NCI-H146 (cell line): ENCODE measurements around the gene MAFB.

Experiments used
- DNase-seq: peaks from one replicate; lab custom pipeline; 2025; lab: John Stamatoyannopoulos, UW

Gene MAFB

DNA sequence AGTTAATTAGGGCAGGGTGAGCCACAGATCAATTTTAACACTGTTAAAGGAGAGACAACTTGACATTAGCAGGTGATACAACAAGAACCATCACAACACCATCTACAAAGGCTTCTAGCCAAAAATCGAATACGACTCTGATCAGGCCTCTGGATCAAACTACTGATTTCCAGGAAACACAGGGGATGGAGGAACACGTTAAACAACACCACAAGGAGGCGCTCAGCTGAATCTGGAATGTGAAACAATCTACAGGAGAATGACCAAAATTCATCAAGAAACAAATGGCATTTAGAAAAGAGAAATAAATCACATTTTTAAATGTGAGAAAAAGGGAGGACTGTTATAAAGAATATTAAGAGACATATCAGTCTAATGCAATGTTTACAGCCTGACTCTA is 13.5 kb upstream of the MAFB start:
- no peak for DNase-seq

DNA sequence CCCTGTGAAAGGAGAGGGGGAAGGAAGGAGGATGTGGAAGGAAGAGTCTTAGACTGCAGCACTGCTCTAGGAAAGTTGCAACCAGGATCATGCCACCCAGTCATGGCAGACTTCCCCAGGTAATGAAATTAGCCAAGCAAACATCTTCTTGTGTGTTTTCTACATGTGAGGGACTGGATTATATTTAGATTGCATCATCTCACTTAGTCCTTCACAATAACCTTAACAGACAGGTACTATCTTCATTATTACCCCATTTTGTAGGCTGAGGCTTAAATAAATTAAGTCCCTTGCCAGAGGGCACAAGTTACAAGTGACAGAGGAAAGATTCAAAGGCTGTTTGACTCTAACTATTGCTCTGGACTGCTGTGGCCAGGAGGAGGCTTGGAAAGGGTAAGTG is 9.7 kb upstream of the MAFB start:
- DNase-seq, result no peak

DNA sequence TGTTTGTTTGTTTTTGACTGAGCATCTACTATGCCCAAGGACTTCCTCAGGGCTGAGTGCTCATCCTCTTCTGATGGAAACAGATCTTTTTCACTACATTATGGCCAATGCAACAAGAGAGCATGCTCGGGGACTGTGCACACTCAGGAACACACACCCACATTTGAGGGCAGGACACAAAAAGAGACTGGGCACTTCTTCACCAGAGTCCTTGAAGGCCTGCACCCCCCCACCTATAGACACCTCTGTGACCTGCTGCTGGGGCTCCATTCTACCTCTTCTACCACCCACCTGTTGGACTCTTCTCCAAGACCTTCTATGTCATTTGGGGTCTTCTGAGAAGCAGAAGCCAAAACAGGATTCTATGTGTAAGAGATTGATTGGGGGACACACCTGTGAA is 9.2 kb upstream of the MAFB start:
- no peak for DNase-seq

DNA sequence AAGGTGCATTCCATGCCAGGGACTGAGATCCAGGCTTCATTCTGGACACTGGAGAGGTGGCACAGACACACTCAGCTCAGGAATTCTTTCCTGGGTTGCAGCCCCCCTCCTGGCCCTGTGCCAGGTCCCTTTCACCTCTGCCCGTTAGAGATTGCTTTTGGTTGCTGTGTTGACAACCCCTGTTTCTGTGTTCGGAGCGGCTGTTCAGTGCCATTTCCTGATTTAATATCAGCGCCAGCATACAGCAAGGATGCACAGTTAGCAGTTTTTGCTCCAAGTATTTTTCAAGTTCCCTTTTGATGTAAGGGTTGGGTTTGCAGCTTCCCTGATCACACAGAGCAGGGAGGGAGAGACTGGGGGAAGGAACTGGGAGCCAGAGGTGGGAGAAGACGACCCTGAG is 8.5 kb upstream of the MAFB start:
- no peak for DNase-seq

DNA sequence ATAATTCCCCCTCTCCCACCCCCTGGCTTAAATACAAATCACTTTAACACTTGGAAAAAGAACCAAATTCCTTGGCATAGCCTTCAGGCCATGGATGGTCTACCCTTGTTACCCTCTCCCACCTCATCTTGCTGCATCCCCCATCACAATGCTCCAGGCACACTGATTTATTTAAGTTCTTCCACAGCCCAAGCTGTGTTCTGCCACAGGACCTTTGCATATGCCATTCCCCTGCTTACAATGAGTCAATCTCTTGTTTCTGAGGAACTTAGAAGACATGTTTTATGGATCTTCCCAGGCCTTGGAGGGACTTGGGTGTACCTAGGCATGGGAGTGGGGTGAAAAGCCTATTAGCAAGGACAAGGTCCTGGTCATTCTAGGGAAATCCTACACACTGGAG is 6.2 kb upstream of the MAFB start:
- DNase-seq, result no peak

DNA sequence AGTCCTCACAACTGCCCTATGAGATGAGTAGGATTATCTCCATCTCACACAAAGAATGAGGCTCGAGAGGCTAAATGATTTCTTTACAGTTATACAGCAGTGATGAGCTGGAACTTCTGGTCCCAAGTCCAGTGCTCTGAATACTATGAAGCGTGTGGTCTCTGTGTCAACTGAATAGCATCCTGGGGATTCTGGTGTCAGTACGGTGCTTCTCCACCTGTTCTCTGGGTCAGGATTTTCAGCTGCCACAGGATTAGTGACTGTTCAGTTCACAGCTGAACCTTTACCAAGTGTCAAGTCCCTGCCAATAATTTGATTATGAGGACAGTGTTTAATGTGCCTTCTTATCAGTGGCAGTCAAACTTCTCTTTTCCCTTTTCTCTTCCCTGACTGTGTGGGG is 5.2 kb upstream of the MAFB start:
- no peak for DNase-seq

DNA sequence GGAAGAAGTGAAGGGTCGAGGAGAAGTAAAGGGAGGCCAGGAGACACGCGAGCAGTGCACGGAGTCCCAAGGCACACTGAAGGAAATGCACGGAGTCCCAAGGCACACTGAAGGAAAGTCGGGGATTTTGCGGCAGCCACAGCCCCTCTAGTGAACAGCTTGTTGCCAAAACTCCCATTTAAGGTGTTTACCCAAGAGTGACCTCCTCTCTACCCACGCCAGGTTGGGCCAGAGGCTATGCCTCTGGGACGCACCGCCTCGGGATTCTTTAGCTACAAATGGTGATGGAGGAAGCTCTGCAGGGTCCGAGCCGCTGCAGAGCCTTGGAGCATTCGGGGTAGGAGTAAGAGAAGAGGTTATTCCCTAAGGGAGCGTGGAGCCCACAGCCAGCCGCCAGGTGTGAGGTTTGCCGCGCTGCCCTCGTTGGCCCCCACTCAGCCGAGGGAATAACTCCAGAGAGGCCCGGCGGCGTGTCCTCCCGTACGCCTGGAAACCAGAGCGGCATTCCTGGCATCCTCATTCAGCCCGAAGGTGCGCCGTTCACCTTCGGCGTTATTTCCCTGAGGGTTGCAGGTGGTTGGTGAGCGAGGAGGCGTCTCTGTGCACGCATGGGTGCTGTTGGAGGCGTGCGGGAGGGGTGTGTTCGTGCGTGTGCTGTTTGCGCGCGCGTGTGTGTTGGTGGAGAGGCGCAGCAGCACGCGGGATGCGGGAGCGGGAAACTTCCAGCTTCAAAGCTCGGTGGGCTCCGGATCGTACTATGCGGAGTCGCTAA is 3.4 kb upstream of the MAFB start:
- DNase-seq, result no peak

DNA sequence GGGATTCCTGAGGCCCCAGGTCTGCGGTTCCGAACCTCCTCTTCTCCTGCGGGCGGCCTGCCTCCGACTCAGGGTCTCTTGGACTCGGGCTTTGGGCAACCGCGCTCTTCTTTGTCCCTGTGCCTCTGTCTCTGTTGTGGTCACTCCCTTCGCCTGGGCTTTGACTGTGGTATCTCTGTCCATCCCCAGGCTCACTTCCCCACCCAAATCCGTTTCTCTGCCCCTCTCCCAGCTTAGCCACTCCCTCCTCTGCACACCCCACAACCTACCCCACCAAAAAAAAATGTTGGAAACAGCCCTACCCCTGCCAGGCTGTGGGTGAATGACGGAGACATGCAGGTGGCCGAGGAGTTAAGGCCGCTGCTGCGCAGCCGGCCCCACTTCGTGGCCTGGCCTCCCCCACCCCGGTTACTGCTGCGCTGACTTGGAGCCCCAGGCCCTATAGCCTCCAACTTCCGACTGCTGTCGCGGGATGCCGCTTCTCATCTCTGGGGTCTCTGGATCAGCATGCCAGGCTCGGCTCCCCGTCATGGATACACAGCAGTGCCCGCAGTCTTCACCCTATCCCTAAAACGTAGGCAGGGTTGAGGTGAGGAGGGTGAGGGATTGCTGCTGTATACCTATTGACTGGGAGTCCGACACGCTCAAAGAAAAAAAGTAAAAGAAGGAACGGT is 2.7 kb upstream of the MAFB start:
- DNase-seq, result no peak

DNA sequence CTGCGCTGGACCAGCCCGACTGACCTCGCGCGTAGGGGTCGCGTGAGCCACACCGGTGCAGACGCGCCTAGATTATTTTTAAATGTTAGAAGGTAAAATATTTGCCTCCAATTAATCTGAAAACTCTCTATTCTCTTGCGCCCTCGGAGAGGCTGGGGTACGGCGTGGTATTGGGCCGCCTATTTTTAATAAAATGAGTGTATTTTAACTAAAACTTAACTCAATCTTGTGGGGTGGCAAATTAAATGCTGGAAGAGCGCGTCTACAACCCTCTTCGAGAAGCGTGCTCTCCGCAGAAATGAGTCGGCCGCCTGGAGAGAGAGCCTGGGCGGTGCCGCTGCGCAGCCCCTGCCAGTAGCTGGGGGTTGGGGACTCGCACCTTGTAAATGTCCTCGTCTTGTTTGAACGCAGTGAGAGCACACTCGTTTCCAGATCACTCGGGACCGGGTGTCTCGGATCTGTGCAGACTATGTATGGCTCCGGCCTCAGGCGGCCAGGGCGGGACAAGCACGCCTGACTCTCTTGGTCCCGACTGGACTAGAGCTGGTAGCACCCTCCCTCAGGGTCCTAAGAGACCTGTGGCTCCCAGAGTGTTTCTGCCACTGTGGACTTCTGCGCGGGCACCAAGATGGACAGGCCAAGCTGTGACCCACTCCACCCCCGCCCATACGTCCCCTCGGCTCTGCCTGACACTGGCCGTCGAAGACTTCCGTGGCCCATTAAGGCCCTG is 2.0 kb upstream of the MAFB start:
- no peak for DNase-seq

DNA sequence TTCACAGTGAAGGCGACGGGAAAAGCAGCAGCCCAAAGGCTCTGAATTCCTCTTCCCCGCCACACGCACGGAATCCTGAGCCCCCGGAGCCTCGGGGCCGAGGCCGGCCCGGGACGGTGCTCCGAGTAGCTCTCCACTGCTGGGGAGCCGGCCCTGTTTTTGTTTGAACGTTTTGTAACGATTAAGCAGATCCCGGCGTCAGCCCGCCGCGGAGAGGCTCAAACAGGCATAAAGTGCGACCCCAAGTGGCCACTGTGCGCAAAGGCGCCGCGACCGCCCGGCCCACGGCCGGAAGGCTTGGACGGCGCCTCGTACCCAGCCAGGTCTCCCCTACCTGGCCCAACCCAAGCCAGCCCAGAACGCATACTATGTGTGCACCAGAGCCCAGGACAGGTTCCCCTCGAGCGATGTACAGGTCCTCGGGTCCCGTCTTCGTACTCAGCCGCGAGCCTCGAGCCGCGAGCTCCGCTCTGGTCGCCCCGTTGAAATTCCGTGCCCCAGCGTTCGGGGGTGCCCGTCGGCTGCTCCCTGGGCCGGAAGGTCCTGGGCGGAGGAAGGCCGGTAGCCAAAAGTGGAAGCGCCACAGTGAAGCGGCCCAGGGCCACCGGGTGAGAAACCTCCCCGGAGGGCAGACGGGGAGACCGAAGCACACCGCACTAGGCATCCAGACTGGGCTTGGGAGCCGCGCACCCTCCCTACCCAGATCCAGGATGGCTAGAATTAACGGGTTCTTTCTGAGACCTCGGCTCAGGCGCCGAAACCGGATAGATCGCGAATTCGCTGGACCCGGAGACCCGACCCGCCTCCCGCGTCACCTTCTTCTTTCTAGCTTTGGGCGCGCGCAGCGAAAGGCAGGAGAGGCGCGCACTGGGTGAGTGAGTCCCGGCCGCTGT is 1.2 kb upstream of the MAFB start:
- DNase-seq, result peak; percentile 47

DNA sequence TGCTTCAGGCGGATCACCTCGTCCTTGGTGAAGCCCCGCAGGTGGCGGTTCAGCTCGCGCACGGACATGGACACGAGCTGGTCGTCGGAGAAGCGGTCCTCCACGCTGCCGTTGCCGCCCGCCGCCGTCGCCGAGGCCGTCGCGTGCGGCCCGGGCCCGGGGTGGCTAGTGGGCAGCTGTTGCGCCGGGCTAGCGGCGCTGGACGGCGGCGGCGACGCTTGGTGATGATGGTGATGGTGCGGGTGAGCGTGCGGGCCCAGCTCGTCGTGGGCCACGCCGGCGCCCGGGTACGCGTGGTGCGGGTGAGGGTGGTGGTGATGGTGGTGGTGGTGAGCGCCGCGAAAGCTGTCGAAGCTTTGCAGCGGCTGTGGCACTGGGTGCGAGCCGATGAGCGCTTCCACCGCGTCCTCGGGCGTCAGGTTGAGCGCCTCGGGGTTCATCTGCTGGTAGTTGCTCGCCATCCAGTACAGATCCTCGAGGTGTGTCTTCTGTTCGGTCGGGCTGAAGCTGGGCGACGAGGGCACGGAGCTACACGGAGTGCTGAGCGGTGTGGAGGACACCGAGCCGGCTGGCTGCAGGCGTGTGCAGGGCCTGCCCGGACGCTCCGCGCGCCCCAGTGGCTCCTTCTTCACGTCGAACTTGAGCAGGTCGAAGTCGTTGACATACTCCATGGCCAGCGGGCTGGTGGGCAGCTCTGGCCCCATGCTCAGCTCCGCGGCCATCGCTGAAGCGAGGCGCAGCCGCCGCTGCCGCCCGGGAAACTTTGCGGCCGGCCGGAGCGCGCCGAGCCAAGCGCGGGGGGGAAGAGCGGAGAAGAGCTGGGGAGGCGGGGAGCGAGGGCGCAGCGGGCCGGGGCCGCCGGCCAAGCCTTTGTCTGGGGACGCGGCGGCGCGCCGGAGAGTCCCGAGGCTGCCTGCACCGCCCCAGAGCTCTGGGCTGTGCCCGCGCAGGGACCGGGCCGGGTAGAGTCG is 622 bp downstream of the MAFB start:
- DNase-seq, result no peak

DNA sequence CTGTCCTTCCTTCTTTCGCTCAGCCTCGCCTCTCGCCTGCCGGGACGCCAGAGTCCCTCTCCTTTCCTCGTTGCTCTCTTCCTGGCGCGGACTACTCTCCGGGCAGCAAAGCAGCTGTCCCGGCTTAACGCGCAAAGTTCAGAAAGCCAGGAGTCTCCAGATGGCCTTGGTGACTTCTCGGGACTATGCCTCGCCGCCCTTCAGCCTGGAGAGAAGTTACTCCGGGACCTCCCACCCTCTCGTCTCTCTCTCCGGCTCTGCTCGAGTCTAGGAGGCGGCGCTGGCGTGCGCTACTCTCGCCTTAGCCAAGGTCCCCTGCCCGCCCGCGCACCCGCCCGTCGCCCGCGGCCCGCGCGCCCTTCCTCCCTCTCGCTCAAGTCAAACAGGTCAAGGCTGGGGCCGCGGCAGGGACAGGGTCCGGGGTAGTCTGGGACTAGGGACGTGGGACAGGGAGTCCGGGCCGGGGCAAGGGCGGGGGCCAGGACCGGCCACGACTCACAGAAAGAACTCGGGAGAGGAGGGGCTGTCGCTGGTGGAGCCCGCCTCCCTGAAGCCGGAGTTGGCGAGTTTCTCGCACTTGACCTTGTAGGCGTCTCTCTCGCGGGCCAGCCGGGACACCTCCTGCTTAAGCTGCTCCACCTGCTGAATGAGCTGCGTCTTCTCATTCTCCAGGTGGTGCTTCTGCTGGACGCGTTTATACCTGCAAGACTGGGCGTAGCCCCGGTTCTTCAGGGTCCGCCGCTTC is 1.5 kb downstream of the MAFB start:
- no peak for DNase-seq

DNA sequence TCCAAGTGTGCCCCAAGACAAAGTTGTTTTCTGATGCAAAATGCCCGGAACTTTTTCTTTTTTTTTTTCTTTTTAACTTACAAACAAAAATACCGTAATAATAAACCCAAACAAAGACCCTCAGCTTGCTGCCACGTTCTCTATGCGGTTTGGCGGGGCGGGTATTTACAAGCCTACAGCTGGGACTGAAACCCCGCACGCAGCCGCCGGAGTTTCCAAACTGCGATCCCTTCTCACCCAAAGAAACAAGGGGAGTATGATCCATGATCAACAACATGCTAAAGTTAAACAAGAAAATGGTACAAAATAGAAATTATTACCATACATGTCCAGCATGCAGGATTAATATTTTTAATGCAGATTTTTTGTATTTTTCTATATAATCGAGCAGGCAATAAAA is 2.1 kb downstream of the MAFB start:
- DNase-seq, result no peak

DNA sequence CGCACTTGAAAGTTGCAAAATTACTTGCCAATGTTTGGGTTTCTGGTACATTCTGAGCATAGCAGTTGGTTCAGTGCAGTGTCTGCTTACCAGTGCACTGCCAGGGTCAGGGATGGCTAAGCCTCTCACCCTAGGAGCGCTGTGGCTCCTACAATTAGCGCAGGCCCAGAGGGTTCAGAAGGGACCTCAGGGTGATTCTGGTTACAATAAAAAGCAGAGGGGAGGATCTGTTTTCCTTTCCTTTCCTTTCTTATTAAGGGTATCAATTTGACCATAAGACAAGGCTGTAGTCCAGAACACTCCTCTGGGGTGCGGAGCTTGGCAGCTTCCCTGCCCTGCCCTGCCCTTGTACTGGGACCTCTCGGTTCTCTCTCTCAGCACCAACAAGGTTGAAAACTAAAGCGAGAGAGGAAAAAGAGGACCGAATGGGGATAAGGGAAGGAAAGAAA is 2.6 kb downstream of the MAFB start:
- DNase-seq, result no peak

DNA sequence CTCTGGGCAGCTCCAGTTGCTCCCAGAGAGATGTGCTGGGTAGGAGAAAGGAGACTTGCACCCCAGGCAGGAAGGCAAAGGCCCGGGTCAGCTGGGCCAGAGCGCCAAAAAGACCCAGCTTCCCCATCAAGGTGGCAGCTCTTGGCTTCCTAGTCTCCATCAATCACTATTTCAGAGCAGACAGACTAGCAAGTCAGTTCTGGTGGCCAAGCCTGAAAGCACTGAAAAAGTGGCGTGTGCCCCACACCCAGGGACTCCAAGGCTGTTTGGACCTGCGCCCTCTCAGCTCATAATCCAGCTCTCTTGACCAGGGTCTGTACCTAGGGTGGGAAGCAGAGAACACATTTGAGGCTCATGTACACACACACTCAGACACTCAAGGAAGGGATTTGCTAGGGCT is 3.7 kb downstream of the MAFB start:
- DNase-seq, result no peak

DNA sequence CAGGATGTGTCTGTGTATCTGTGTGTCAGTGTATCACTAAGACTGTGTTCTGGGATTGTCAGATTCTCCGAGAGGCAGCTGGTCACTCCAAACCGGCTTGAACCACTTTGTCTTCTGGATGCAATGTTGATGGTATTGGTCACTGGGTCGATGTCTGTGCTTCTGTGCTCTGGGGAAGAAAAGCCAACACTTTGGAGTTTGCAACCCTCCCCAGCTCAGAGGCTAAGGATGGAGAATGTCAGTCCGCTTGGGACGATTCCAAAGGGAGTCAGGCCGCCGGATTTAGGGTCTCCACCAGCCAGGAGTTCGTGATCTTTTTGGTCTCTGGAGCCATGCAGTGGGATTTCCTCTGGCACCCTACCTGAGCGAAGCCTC is 5.2 kb downstream of the MAFB start:
- DNase-seq, result no peak

DNA sequence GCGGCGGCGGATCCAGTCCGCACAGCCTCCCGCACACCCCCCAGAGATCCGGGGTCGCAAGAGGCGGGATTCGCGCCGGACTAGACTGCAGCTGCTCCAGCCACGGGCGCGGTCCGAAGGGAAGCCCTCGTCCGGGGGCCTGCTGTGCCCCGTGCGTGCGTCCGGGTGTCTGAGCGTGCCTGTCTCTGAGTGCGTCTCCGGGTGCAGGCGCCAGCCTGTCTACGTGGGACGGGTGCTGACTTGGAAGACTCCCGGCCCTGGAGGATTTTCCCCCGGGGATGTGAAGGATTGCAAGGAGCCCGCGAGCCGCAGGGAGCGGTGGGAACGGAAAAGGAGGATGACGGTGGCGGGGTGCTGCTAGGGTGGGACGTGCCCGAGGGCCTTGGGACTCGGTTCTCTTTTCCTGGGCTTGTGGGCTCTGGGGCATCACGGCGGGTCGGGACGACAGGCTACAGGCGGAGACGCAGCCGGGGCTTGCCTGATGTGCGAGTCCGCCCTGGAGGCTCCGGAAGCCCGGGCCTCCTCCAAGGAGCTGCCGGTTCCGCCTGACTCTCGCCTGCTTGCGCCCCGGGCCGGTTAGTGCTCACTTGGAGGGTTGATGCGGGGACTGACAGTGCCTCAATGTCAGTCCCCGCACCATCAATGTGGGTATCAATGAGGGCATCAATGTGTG is 5.7 kb downstream of the MAFB start:
- DNase-seq, result no peak

DNA sequence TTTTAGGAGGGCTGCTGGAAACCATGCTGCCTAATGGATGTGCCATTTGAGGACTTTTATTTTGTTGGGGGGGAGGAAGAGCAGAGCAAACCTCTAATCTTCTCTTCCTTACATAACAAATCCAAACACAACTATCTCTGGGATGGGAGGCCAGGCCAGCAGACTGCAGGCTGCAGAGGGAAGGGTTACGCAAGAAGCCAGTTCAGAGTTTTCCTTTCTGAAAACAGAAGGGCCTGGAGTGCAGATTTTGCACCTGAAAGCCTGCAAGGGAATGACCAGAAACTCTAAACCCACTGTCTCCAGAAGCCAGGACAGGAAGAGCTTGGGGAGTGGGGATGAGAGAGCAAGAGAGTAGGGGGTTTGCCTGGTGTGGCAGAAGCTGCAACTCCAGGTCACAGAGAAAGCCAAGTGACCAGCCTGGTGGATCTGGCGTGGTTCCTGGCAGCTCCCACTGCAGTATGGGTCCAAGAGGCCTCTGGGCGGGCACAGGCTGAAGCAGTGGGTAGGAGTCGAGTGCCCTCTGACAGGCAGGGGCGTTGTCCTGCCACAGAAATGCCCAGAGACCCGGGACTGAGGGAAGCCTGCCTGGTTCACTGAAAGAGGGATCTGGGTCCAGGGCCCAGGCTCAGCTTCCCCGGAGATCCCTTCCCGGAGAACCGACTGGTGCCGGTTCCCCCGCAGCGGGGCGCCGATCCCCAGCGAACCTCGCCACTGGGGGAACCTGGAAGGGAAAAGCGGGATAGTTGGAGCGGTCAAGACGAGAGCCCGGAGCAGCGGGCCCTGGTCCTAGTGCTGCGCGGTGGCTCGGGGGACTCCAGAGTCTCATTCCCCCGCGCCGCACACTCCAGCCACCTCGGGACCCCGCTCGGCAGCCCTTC is 6.7 kb downstream of the MAFB start:
- DNase-seq, result no peak

DNA sequence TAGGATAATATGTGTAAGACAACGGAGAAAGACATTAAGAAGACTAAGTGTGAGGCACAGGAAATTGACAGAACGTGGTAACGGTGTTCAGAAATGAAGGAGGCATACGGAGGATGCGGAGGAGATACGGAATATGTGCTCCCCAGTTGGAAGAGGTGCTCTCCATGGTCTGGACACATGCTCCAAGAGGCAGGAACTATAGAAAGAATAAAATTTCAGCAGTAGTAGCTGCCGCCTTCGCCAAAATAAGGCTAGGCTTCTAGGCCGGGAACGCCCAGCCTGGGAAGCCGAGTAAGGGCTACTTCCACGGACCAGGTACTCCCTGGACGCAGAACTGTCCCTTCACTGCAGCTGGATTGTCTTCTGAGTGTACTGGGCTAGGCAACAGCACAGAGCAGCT is 7.4 kb downstream of the MAFB start:
- DNase-seq, result no peak
